GM19239 (cell line): ENCODE measurements around the gene WWOX.

ENCODE experiments used
- DNase-seq: peaks from one replicate; pipeline ENCODE4 v3.0.0; 2011; ENCODE audit warnings: low spot score; ENCODE audit not compliant: insufficient read length
- FAIRE-seq: peaks from 2 replicates; lab custom pipeline; 2011; peaks lifted over from hg19 to GRCh38; lab: Jason Lieb, UNC

WWOX gene

GRCh38 chr16:78321620-78322360 lies 222.3 kb downstream of the WWOX start:
- FAIRE-seq = no peak

DNA sequence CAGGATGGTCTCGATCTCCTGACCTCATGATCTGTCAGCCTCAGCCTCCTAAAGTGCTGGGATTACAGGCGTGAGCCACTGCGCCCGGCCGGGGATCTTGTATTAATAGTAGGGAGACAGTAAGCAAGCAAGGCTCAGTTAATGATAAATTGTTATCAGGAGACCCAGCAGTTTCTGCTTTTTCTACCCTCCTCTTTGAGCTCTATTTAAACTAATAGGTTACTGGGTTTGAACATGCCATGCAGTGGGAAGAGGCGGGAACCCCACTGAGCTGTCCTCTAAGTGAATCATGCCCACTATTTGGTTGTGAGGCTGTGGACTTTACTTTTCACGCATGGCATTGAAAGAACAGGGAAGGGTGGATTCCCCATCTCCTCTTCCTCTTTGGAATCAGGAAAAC lies 223.9 kb downstream of the WWOX start:
- DNase-seq (no peak), FAIRE-seq (no peak)

More at GRCh38 chr16:78321620-78322360, 222.3 kb downstream of the WWOX start:
- DNase-seq = no peak

DNA sequence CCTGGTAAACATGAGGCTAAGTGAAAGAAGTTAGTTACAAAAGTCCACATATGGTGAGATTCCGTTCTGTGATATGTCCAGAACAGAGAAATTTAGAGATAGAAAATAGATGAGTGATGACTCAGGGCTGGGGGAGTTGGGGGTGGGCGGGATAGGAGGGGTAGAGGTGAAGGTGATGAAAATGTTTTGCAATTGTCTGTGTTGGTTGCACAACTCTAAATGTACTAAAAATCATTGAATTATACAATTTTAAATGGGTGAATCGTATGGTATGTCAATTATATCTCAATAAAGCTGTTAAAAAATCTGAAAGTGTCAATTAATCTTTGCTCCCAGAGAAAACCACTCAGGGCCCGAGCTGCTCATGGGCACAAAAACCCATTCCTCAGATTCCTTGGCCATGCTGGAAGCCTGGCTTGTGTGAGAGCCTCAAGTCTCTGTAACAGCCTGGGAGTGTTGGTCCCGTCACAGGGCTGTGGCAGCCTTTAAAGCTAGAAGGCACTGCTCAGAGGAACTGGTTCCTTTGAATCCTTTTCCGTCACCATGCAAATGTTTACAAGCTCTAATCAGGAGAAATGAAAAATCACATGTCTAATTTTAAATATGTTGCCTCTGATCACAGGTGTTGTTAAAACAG lies 225.3 kb downstream of the WWOX start:
- no peak for DNase-seq
- FAIRE-seq = no peak

DNA sequence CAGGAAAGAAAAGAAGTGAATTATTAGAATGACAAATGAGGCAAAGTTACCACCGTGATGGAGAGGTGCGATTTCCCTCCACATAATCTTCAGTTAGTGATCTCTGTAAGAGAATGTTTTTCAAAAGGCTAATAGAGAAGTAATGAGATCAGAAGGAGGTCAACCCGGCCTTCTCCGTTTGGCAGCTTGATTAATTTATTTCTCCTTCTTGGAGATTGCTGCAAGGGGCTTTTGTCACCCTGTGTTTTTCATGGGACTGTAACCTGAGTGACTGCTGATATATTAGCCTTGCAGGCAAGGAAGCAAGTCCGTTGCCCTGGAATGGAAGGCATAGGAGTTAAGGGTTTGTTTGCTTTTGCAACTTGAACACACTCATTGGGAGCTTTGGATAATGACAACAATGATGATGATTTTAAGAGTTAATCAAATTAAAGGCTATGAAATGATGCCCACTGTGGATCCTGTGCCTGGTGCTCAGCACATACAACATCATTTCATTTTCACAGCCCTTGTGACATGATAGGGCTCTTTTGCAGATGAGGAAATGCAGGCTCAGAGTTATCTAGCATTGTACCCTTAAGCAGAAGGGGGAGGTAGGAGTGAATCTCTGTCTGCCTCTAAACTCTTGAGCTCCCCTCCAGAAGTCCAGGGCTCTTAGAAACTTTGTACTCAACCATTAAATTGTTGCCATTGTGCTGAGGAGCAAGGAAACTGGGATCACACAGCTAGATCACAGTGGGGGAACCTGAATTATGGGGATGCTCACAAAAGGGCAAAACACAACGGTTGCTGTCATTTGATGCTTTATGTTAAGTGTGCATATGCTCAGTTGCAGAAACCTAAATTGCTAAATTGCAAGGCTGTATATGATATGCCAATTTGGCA lies 226.3 kb downstream of the WWOX start:
- FAIRE-seq (no peak), DNase-seq (no peak)

GRCh38 chr16:78326731-78327130 lies 227.3 kb downstream of the WWOX start:
- DNase-seq = no peak
- no peak for FAIRE-seq

DNA sequence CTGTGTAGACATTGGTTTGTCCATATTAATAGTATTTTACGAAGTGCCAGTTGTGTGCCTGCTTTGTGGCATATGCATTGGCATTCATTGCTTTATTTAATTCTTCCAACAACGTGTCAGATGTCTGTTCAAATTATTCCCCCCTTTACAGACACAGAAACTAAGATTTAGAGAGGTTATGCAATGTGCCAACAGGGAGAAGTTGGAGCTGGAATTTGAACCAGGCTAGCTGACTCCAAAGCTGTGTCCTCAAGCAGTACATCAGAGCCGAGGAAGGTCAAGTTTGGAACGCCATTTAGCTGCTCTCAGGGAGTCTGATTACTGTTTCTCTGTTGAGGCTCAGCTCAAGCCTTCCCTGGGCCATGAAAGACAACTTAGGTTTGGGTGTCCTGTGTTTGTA lies 232.3 kb downstream of the WWOX start:
- no peak for FAIRE-seq
- no peak for DNase-seq

DNA sequence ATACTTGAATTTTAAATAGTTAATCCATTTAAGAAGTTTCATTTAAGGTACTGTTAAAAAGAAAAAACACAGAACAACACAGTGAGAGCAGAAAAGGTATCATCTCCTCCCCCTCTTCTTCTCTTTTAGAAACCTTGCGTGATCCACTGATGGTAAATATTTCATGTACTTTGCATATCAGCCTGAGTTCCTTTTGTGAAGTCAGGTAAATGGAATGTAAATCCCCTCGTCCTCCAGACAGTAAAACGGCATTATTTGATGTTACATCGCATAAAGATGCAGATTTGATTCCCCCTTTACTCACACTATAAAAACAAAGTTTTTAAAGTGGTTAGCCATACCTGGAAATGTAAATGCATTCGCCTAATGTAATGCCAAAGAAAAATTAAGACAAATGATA lies 234.4 kb downstream of the WWOX start:
- no peak for DNase-seq
- FAIRE-seq = no peak

- DNase-seq (no peak), FAIRE-seq (no peak)
Observed at GRCh38 chr16:78340590-78340989, 241.1 kb downstream of the WWOX start.

DNA sequence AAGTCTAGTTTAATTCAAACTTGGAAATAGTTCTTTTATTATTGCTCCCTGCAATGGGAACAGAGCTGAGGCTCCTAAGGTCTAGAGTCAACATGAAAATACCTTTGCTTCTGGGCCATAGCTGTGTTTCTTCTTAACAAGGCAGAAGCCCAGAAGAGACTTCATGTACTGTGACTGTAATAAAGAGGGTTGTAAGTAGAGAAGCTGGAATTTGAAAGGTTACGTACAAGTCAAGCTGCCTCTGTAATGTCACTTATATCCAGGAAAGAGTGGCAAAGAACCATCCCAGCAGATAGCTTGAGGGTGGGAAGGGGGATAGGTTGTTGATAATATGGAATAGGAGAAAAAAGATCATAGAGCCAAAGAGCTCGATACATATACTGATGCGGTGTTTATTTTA lies 248.6 kb downstream of the WWOX start:
- DNase-seq (no peak), FAIRE-seq (no peak)

- no peak for DNase-seq
- FAIRE-seq = no peak
Observed at GRCh38 chr16:78348886-78349285, 249.4 kb downstream of the WWOX start.

DNA sequence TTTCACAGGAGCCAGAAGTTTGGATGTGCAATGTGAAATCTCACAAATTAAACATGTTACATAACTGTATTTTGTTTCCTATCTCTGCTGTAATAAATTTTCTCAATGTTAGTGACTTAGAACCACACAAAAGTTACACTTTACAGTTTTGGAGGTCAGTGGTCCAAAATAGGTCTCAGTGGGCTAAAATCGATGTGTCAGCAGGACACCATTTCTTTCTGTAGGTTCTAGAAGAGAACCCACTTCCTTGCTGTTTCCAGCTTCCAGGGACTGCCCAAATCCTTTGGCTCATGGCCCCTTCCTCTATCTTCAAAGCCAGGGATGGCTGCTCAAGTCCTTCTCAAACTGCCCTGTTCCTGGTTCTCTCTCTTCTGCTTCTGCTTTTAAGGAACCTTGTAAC lies 252.7 kb downstream of the WWOX start:
- no peak for DNase-seq
- no peak for FAIRE-seq

GRCh38 chr16:78353640-78354275 lies 254.3 kb downstream of the WWOX start:
- no peak for DNase-seq

DNA sequence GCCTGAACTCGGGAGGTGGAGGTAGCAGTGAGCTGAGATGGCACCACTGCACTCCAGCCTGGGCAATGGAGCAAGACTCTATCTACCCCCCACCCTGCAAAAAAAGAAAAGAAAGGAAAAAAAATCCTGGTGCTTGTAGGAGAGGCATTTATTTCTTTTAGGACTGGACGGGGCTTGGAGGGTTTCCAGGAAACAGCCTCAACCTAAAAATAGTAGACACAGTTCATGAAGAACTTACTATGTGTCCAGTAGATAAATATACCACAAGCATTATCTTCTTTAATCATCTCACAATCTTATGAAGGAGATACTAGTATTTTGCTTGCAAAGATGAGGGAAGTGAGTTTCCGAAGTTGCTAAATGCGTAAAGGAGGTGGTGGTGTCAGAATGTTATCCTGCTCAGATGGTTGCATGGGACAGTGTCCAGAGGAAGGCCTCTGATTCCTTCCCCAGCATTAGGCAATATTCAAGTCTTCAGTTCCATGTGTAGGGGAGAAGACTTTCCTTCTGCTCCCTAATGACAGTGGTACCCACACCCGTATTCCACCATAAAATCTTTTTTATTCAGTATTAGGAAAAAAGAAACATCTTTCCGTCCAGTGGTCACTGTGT lies 263.2 kb downstream of the WWOX start:
- DNase-seq (no peak), FAIRE-seq (no peak)

More at GRCh38 chr16:78353640-78354275, 254.3 kb downstream of the WWOX start:
- FAIRE-seq = no peak

DNA sequence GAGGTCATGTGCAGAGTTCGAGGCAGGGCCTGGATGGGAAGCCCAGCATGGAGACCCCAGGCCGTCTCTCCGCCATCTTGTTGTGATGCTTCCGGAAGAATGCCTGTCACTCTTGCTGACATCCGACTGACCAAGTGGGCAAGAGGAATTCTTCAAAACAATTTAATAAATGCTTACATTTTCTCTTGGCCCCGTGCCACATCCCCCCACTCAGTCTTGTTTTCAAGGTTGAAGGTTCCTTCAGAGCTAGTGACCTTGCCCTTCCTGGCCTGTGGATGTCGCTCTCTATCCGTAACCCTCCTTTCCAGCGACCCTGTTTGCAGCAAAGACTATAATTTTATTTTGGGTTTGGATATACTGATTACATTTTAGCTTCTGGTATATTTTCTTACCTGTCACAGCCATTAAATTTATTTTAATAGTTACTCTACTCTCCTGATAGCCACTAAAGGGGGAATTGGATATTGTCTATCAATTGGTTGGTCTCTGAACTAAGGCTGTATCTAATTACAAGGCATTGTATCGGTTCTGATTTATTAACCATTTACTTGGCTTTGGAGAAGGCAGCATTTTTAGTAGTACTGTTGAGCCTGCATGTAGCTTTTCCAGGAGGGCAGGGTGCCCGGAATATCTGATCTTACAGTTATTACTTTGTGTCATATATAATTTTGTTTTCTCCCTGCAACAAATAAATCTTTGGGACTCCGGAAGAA lies 264.5 kb downstream of the WWOX start:
- FAIRE-seq (no peak), DNase-seq (no peak)

GRCh38 chr16:78364556-78364880 lies 265.1 kb downstream of the WWOX start:
- no peak for DNase-seq
- no peak for FAIRE-seq

- DNase-seq (no peak), FAIRE-seq (no peak)
Observed at GRCh38 chr16:78365366-78365765, 265.9 kb downstream of the WWOX start.

DNA sequence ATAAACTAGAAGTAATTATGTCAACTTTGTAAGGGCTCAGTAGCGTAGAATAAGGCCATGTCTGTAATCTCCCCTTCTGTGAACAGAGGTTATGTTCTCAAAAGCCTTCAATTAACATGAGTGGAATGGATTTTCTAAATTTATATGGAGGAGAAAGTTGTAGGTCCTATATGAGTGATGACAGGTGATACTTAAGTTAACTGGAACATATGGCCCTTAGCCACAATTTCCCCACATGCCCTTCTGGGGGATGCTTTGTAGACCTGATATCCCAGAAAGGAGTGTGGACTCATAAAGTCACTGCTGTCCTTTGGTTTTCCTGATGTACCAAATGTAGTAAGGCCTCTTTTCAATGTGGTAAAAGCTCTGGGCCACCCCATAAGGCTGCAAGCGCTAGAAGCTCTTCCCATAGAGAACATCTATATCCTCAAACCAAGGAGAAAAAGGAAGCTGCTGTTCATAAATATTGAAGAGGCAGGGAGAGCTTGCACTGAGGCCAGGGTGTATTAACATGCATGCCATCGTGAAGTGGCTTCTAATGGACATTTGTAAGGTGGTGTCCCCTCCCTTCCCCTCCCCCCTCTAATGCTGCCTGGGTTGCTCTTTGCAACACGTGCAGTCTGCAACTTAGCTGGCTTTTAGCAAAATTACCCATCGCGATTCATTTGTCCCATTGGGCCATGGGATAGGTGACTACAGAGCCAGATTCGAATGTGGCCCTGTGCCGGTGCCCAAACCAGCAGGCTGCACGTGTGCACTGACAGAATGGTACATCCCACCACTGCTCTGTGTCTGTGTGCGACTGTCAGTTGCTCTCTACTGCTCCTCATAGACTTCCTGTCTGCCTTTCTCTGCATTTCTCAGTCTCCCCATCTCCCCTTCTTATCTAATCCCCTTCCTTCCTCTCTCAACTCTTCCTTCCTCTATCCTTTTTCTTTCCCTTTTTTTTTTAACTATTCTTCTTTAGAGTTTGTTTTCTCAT lies 269.0 kb downstream of the WWOX start:
- DNase-seq (no peak), FAIRE-seq (no peak)

- DNase-seq (no peak), FAIRE-seq (no peak)
Observed at GRCh38 chr16:78372277-78372676, 272.8 kb downstream of the WWOX start.
